Left hindlimb (tissue), 1 donor: ENCODE measurements around the gene RNF14.
"Not testable (repeated sequence)": the region's sequence is repeated elsewhere in the genome, so short reads cannot be mapped to it uniquely, and the experiment has no call there.

Experiments
- DNase-seq: peaks from one replicate; pipeline ENCODE4 v3.0.0-alpha.2; 2018

RNF14 gene

GRCh38 chr5:141968914-141969608 lies at the start of gene RNF14:
TSS of gene RNF14 (plus strand) at chr5:141969105. CDS start at chr5:141973589, 4,484 bp downstream.
- peak; percentile 96 for DNase-seq

GRCh38 chr5:141919218-141920119 lies 49.4 kb upstream of the RNF14 start:
- DNase-seq = no peak

- DNase-seq = no peak
These were observed 48.1 kb upstream of the RNF14 start for GRCh38 chr5:141920771-141921170.

GRCh38 chr5:141922827-141923447 lies 46.0 kb upstream of the RNF14 start:
- DNase-seq = not testable (repeated sequence)

- DNase-seq = peak; percentile 97
These were observed 45.2 kb upstream of the RNF14 start, which contains the start of gene DELE1 for GRCh38 chr5:141923448-141924313. TSS of gene DELE1 (plus strand) at chr5:141923871. CDS start at chr5:141923942, 71 bp downstream.

GRCh38 chr5:141926434-141926833 lies 42.5 kb upstream of the RNF14 start:
- no peak for DNase-seq

GRCh38 chr5:141928051-141928450 lies 40.9 kb upstream of the RNF14 start:
- DNase-seq = no peak

- no peak for DNase-seq
These were observed 39.4 kb upstream of the RNF14 start for GRCh38 chr5:141929398-141930058.

- DNase-seq = no peak
These were observed 37.2 kb upstream of the RNF14 start for GRCh38 chr5:141931694-141932093.

- no peak for DNase-seq
These were observed 35.8 kb upstream of the RNF14 start for GRCh38 chr5:141933151-141933550.

- no peak for DNase-seq
These were observed 34.6 kb upstream of the RNF14 start for GRCh38 chr5:141934099-141934844.

- no peak for DNase-seq
These were observed 33.4 kb upstream of the RNF14 start for GRCh38 chr5:141935538-141935937.

GRCh38 chr5:141940695-141941271 lies 28.1 kb upstream of the RNF14 start:
- peak; percentile 67 for DNase-seq

- DNase-seq = no peak
These were observed 27.6 kb upstream of the RNF14 start for GRCh38 chr5:141941307-141941706.

- DNase-seq = no peak
These were observed 27.1 kb upstream of the RNF14 start for GRCh38 chr5:141941779-141942178.

GRCh38 chr5:141942185-141942857 lies 26.6 kb upstream of the RNF14 start:
- no peak for DNase-seq

GRCh38 chr5:141944076-141944475 lies 24.8 kb upstream of the RNF14 start:
- DNase-seq = no peak

- peak; percentile 53 for DNase-seq
These were observed 23.3 kb upstream of the RNF14 start for GRCh38 chr5:141945511-141946051.

GRCh38 chr5:141947316-141947715 lies 21.6 kb upstream of the RNF14 start:
- no peak for DNase-seq

- no peak for DNase-seq
These were observed 20.1 kb upstream of the RNF14 start for GRCh38 chr5:141948812-141949211.
